SK-N-SH (cell line): ENCODE results near the gene MCRIP2. TPM values are rescaled to one million over a fixed set of nuclear protein-coding genes. Genes with fewer than 3 reads are reported as not detected.

ENCODE experiments used
- CTCF ChIA-PET: fragments of 300-600, 350-600 bp; formaldehyde crosslinking; extraction: SDS; loops from one replicate; lab custom pipeline; 2021; lab: Yijun Ruan, JAX
- POLR2A ChIA-PET: fragments of 350-600 bp; sonication (Branson Sonifier 250); formaldehyde crosslinking; extraction: SDS; loops from one replicate; lab custom pipeline; 2020; ENCODE audit warnings: antibody characterized with exemption, inconsistent platforms; lab: Yijun Ruan, JAX
- DNase-seq: peaks from one replicate; pipeline ENCODE4 v3.0.0; 2012
- H2AFZ ChIP-seq: fragments of 200-600 bp; sonication (generic); 2 replicates; pipeline ENCODE4 v1.8.1; 2016; ENCODE audit warnings: antibody characterized with exemption, mild to moderate bottlenecking, low read depth
- H3F3A ChIP-seq: fragments of 200-600 bp; sonication (generic); replicated peaks from 2 replicates; pipeline ENCODE3; 2016; ENCODE audit warnings: antibody characterized with exemption, mild to moderate bottlenecking; ENCODE audit not compliant: insufficient read depth
- H3K27ac ChIP-seq, 2 experiments: fragments of 200-500 bp in 1 of 2; fragments of 200-600 bp in 1 of 2; sonication (Bioruptor generic) in 1 of 2; sonication (generic), shearing (Covaris generic) in 1 of 2; 2 replicates each; pipeline versions ENCODE4 v1.5.1 to v1.6.1; 2014 to 2016; ENCODE audit warnings: low read depth in 2 of 2, inconsistent platforms in 1 of 2, low read length in 1 of 2, mild to moderate bottlenecking in 1 of 2, mixed read lengths in 1 of 2
- H3K27me3 ChIP-seq: fragments of 200-600 bp; sonication (generic), shearing (Covaris generic); 2 replicates; pipeline ENCODE4 v1.6.1; 2016; ENCODE audit warnings: mixed run types; ENCODE audit not compliant: insufficient read depth
- H3K36me3 ChIP-seq, 2 experiments: fragments of 200-500 bp in 1 of 2; fragments of 200-600 bp in 1 of 2; sonication (Bioruptor generic) in 1 of 2; sonication (generic) in 1 of 2; replicated peaks in 1 of 2; 2 replicates each; pipeline versions ENCODE3 to v1.5.1; 2014 to 2016; ENCODE audit warnings: low read length in 1 of 2, mild to moderate bottlenecking in 1 of 2; ENCODE audit not compliant: insufficient read depth in 2 of 2, control insufficient read depth in 1 of 2
- H3K4me1 ChIP-seq, 2 experiments: fragments of 200-500 bp in 1 of 2; fragments of 200-600 bp in 1 of 2; sonication (Bioruptor generic) in 1 of 2; sonication (generic), shearing (Covaris generic) in 1 of 2; 2 replicates each; pipeline versions ENCODE4 v1.5.1 to v1.6.1; 2014 to 2016; ENCODE audit warnings: low read depth in 1 of 2, low read length in 1 of 2, mixed run types in 1 of 2; ENCODE audit not compliant: insufficient read depth in 2 of 2, control insufficient read depth in 1 of 2
- H3K4me2 ChIP-seq: fragments of 200-600 bp; sonication (generic), shearing (Covaris generic); 2 replicates; pipeline ENCODE4 v1.6.1; 2017; ENCODE audit warnings: mixed run types
- H3K4me3 ChIP-seq, 2 experiments: fragments of 200-500 bp in 1 of 2; fragments of 200-600 bp in 1 of 2; sonication (Bioruptor generic) in 1 of 2; sonication (generic), shearing (Covaris generic) in 1 of 2; 2 replicates each; pipeline versions ENCODE4 v1.5.1 to v1.8.1; 2014 to 2016; ENCODE audit warnings: low read depth in 2 of 2, inconsistent platforms in 1 of 2, low read length in 1 of 2, mild to moderate bottlenecking in 1 of 2, mixed read lengths in 1 of 2, moderate library complexity in 1 of 2
- H3K79me2 ChIP-seq: fragments of 200-600 bp; sonication (generic); 2 replicates; pipeline ENCODE4 v1.8.1; 2017; ENCODE audit warnings: mild to moderate bottlenecking; ENCODE audit not compliant: insufficient read depth
- H3K9ac ChIP-seq: fragments of 200-600 bp; sonication (generic); 2 replicates; pipeline ENCODE4 v1.6.1; 2017; ENCODE audit warnings: mixed run types
- H3K9me2 ChIP-seq: fragments of 200-600 bp; sonication (generic); 2 replicates; pipeline ENCODE4 v1.6.1; 2017; ENCODE audit warnings: mixed run types
- H3K9me3 ChIP-seq: fragments of 200-600 bp; sonication (generic); 2 replicates; pipeline ENCODE4 v1.6.1; 2017; ENCODE audit warnings: mixed run types, mild to moderate bottlenecking, moderate library complexity
- H4K20me1 ChIP-seq: fragments of 200-600 bp; sonication (generic); 2 replicates; pipeline ENCODE4 v1.6.1; 2017; ENCODE audit warnings: mild to moderate bottlenecking, mixed run types; ENCODE audit not compliant: insufficient read depth
- CHD2 ChIP-seq: fragments of 150-350 bp; IDR thresholded peaks from 2 replicates; pipeline ENCODE4 v1.6.1; 2018; ENCODE audit warnings: low read length; ENCODE audit not compliant: partially characterized antibody
- ELF1 ChIP-seq: IDR thresholded peaks from 2 replicates; pipeline ENCODE4 v1.4.0; 2012
- EP300 ChIP-seq, 2 experiments: IDR thresholded peaks; 2 replicates each; pipeline versions ENCODE4 v1.4.0 to v1.6.1; 2012; ENCODE audit warnings: borderline replicate concordance in 1 of 2, low read depth in 1 of 2, low read length in 1 of 2
- EZH2phosphoT487 ChIP-seq: fragments of 200-600 bp; sonication (generic); IDR thresholded peaks from 2 replicates; pipeline ENCODE4 v1.6.1; 2017; ENCODE audit warnings: low read depth, mixed run types, mild to moderate bottlenecking, antibody characterized with exemption, moderate library complexity, borderline replicate concordance
- FOSL2 ChIP-seq: IDR thresholded peaks from 2 replicates; pipeline ENCODE4 v1.4.0; 2012; ENCODE audit warnings: low read depth, mild to moderate bottlenecking, moderate library complexity, borderline replicate concordance
- FOXJ3 ChIP-seq: sonication (generic); formaldehyde crosslinking; IDR thresholded peaks from 2 replicates; pipeline ENCODE4 v1.5.1; 2020; ENCODE audit warnings: mild to moderate bottlenecking, missing genetic modification reagents
- FOXM1 ChIP-seq: IDR thresholded peaks from 2 replicates; pipeline ENCODE4 v1.4.0; 2012; ENCODE audit warnings: low read depth, mild to moderate bottlenecking
- GABPA ChIP-seq: IDR thresholded peaks from 2 replicates; pipeline ENCODE4 v1.4.0; 2012; ENCODE audit warnings: low read depth, mild to moderate bottlenecking
- GATA2 ChIP-seq: sonication (generic); formaldehyde crosslinking; IDR thresholded peaks from 2 replicates; pipeline ENCODE4 v1.5.0; 2020; ENCODE audit warnings: mild to moderate bottlenecking, missing genetic modification reagents
- JUND ChIP-seq: IDR thresholded peaks from 2 replicates; pipeline ENCODE4 v1.4.0; 2012
- MEF2A ChIP-seq: IDR thresholded peaks from 2 replicates; pipeline ENCODE4 v1.4.0; 2012; ENCODE audit warnings: low read depth, borderline replicate concordance
- MXI1 ChIP-seq: IDR thresholded peaks from 2 replicates; pipeline ENCODE4 v1.6.1; 2012; ENCODE audit warnings: mild to moderate bottlenecking, low read depth, low read length, improper control_type of control experiment
- NRF1 ChIP-seq: IDR thresholded peaks from 2 replicates; pipeline ENCODE4 v1.6.1; 2012; ENCODE audit warnings: low read depth, mild to moderate bottlenecking, low read length
- POLR2AphosphoS5 ChIP-seq: IDR thresholded peaks from 2 replicates; pipeline ENCODE4 v1.6.1; 2012; ENCODE audit warnings: low read depth, low read length
- RAD21 ChIP-seq: IDR thresholded peaks from 2 replicates; pipeline ENCODE4 v1.6.1; 2012; ENCODE audit warnings: mild to moderate bottlenecking, low read length
- RCOR1 ChIP-seq: fragments of 150-350 bp; IDR thresholded peaks from 2 replicates; pipeline ENCODE4 v1.6.1; 2017; ENCODE audit warnings: antibody characterized with exemption, low read length
- RXRA ChIP-seq: IDR thresholded peaks from 2 replicates; pipeline ENCODE4 v1.4.0; 2012; ENCODE audit warnings: low read depth, mild to moderate bottlenecking, borderline replicate concordance
- SIN3A ChIP-seq: IDR thresholded peaks from 2 replicates; pipeline ENCODE4 v1.6.1; 2012; ENCODE audit warnings: low read depth, mild to moderate bottlenecking, low read length, moderate library complexity, borderline replicate concordance
- SMC3 ChIP-seq: IDR thresholded peaks from 2 replicates; pipeline ENCODE4 v1.6.1; 2012; ENCODE audit warnings: low read depth, low read length, improper control_type of control experiment
- TCF12 ChIP-seq: IDR thresholded peaks from 2 replicates; pipeline ENCODE4 v1.4.0; 2012
- YY1 ChIP-seq: IDR thresholded peaks from 2 replicates; pipeline ENCODE4 v1.4.0; 2012; ENCODE audit warnings: low read depth, mild to moderate bottlenecking
- WGBS: methylation state at CpG from one replicate; pipeline ENCODE4 v1.1.6; 2017; ENCODE audit warnings: low lambda C conversion rate; 5-methylcytosine and 5-hydroxymethylcytosine counted together
- polyA plus RNA-seq, 3 experiments: library from polyadenylated mRNA; depleted of rRNA; stranded (reverse); fragments of >200 nt; gene quantifications; 2 replicates each; pipeline ENCODE4 v1.2.3, GENCODE V29; 2012
- TF ChIP-seq, protein P1 (sequence below): IDR thresholded peaks from 2 replicates; pipeline ENCODE4; 2012
- TF ChIP-seq, protein P2 (sequence below): fragments of 200-600 bp; sonication (generic); IDR thresholded peaks from 2 replicates; pipeline ENCODE4 v1.6.1; 2017; ENCODE audit warnings: antibody characterized with exemption, mild to moderate bottlenecking, moderate library complexity

Gene MCRIP2
- polyA plus RNA-seq, 1 of the 3 experiments (the other 2 are of a cell fraction) = 36.9 TPM

DNA sequence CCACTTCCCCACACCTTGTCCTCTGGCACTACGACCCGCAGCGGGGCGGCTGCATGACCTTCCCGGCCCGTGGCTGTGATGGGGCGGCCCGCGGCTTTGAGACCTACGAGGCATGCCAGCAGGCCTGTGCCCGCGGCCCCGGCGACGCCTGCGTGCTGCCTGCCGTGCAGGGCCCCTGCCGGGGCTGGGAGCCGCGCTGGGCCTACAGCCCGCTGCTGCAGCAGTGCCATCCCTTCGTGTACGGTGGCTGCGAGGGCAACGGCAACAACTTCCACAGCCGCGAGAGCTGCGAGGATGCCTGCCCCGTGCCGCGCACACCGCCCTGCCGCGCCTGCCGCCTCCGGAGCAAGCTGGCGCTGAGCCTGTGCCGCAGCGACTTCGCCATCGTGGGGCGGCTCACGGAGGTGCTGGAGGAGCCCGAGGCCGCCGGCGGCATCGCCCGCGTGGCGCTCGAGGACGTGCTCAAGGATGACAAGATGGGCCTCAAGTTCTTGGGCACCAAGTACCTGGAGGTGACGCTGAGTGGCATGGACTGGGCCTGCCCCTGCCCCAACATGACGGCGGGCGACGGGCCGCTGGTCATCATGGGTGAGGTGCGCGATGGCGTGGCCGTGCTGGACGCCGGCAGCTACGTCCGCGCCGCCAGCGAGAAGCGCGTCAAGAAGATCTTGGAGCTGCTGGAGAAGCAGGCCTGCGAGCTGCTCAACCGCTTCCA is 8.1 kb upstream of the MCRIP2 start:
- TF ChIP-seq MXI1 (no peak), POLR2AphosphoS5 (no peak), RXRA (no peak), RCOR1 (no peak), GABPA (no peak), EZH2phosphoT487 (no peak), MEF2A (no peak), SMC3 (no peak), GATA2 (CRISPR knock-in tag) (no peak), FOSL2 (no peak), RAD21 (no peak), ELF1 (no peak), TCF12 (no peak), EP300 (IDR thresholded peaks at IDR 0.05; ENCODE audit: borderline replicate concordance in 1 of 2, low read depth in 1 of 2, low read length in 1 of 2) (no peak)
- TF ChIP-seq, protein P1, sequence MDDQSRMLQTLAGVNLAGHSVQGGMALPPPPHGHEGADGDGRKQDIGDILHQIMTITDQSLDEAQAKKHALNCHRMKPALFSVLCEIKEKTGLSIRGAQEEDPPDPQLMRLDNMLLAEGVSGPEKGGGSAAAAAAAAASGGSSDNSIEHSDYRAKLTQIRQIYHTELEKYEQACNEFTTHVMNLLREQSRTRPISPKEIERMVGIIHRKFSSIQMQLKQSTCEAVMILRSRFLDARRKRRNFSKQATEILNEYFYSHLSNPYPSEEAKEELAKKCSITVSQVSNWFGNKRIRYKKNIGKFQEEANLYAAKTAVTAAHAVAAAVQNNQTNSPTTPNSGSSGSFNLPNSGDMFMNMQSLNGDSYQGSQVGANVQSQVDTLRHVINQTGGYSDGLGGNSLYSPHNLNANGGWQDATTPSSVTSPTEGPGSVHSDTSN = no peak
- ChIA-PET CTCF (interaction anchor here (0.6 kb wide), 1 partner anchor 31 kb away, joined by 3 read pairs; no protein-coding TSS in a partner anchor), POLR2A (no interaction called here)
- Histone ChIP-seq H2AFZ (no peak overlapping the region), H3K79me2 (peaks cover 12% of the 10 kb centered on the region; the same call in 1 of the 2 replicates), H3K36me3 (peaks cover 0 to 16% of the 10 kb centered on the region in 2 experiments), H4K20me1 (no peaks in the 10 kb centered on the region; the same call in 1 of the 2 replicates), H3F3A (no peaks in the 10 kb centered on the region), H3K9ac (no peak overlapping the region), H3K4me3 (no peak overlapping the region), H3K9me3 (no peaks in the 10 kb centered on the region), H3K4me2 (no peak overlapping the region), H3K27ac (no peak overlapping the region), H3K9me2 (no peaks in the 10 kb centered on the region), H3K4me1 (peaks cover 0 to 49% of the 10 kb centered on the region in 2 experiments; a peak in 1 of 4 replicates), H3K27me3 (no peaks in the 10 kb centered on the region)
- DNase-seq = no peak
- 98% methylated on average over 21 of the region's 74 CpGs for WGBS

DNA sequence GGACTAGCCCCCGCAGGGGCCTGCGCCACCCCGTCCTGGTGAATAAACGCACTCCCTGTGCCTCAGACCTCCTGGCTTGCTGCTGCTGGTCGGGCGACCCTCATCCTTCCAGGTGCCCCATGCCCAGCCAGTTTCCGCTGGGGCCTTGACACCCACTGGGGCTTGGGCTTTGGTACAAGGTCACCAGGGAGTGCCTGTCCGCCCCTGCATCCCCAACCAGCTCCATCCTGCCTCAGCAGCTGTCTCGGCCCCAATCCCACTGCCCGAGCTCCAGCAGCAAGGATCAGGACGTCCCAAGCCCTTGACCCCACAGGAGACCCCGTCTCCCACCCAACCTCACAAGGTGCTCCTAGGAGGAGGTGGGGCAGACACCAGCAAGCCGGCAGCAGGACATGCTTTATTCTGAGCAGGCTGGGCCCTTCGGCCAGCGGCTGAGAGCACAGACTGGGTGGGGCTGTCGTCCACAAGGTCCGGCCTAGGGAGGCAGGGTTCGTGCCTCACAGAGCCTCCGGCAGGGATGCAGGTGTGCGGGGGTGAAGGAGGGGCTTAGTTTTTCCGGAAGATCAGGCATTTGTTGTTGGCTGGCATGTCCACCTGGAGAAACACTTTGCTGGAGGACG is 7.5 kb upstream of the MCRIP2 start:
- ChIA-PET POLR2A (no interaction called here), CTCF (interaction anchor here (1.4 kb wide), 1 partner anchor 49 kb away, joined by 5 read pairs; no protein-coding TSS in a partner anchor)
- WGBS = 95% methylated on average over 11 of the region's 22 CpGs
- TF ChIP-seq ELF1 (no peak), SMC3 (no peak), NRF1 (no peak), SIN3A (no peak), YY1 (no peak), FOXM1 (no peak), TCF12 (no peak), FOSL2 (no peak), JUND (no peak), CHD2 (no peak), FOXJ3 (CRISPR knock-in tag) (no peak), EP300 (IDR thresholded peaks at IDR 0.05; ENCODE audit: borderline replicate concordance in 1 of 2, low read depth in 1 of 2, low read length in 1 of 2) (no peak), MXI1 (no peak), EZH2phosphoT487 (no peak), RAD21 (no peak)
- TF ChIP-seq, protein P1 = no peak
- TF ChIP-seq, protein P2, sequence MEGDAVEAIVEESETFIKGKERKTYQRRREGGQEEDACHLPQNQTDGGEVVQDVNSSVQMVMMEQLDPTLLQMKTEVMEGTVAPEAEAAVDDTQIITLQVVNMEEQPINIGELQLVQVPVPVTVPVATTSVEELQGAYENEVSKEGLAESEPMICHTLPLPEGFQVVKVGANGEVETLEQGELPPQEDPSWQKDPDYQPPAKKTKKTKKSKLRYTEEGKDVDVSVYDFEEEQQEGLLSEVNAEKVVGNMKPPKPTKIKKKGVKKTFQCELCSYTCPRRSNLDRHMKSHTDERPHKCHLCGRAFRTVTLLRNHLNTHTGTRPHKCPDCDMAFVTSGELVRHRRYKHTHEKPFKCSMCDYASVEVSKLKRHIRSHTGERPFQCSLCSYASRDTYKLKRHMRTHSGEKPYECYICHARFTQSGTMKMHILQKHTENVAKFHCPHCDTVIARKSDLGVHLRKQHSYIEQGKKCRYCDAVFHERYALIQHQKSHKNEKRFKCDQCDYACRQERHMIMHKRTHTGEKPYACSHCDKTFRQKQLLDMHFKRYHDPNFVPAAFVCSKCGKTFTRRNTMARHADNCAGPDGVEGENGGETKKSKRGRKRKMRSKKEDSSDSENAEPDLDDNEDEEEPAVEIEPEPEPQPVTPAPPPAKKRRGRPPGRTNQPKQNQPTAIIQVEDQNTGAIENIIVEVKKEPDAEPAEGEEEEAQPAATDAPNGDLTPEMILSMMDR = no peak

More for the DNA sequence above, 7.5 kb upstream of the MCRIP2 start:
- Histone ChIP-seq H3F3A (peaks cover 5% of the 10 kb centered on the region), H3K4me3 (no peak overlapping the region), H3K4me2 (no peak overlapping the region), H4K20me1 (no peaks in the 10 kb centered on the region; the same call in 1 of the 2 replicates), H2AFZ (no peak overlapping the region), H3K27me3 (no peaks in the 10 kb centered on the region), H3K9ac (no peak overlapping the region), H3K9me2 (no peaks in the 10 kb centered on the region), H3K79me2 (peaks cover 12% of the 10 kb centered on the region; the same call in 1 of the 2 replicates), H3K36me3 (peaks cover 0 to 16% of the 10 kb centered on the region in 2 experiments), H3K27ac (no peak overlapping the region), H3K4me1 (peaks cover 0 to 49% of the 10 kb centered on the region in 2 experiments; a peak in 1 of 4 replicates), H3K9me3 (no peaks in the 10 kb centered on the region)
- no peak for DNase-seq
